ENCODE data around the gene DNM2. TPM values are rescaled to one million over a fixed set of nuclear protein-coding genes. Genes with fewer than 3 reads are reported as not detected.

The DNM2 gene
- total and polyA plus RNA-seq, 9 of the 15 experiments (the other 6 are each of a cell fraction or from before 2014, with no cell fraction given), result 2.2 to 161 (median 72.6) TPM

DNA sequence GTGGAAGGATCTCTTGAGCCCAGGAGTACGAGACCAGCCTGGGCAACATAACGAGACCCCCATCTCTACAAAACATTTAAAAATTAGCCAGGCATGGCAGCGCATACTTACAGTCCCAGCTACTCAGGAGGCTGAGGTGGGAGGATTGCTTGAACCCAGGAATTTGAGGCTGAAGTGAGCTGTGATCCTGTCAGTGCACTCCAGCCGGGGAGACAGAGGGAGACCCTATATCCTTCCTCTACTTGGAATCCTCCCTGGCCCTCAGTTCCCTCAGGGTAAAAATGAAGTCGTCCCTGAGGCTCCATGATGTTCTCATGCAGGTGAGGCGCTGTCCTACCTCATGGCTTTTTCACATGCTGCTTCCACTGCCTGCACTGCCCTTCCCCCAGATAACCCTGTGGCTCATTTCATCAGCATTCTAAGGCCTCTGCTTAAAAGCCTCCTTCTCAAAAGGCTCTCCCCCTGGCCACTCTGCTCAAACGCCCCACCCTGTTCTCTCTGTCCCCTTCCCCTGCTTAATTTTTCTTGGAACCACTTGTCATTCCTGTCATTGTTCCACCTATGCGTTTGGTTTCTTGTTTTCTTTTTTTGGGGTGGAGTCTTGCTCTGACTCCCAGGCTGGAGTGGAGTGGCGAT is 19.2 kb downstream of the DNM2 start (continued):
- TF ChIP-seq POU5F1 (IDR thresholded peaks at IDR 0.05; ENCODE audit: borderline replicate concordance, low read depth, low read length, partially characterized antibody) (no peak), GTF2A2 (tag; IDR thresholded peaks at IDR 0.05) (no peak), ZFP36 (IDR thresholded peaks at IDR 0.05; ENCODE audit: low read depth, low read length, partially characterized antibody) (no peak), ZNF232 (CRISPR knock-in tag; IDR thresholded peaks at IDR 0.05) (no peak), ESRRA (IDR thresholded peaks at IDR 0.05; ENCODE audit: borderline replicate concordance, low read depth) (no peak), PHF20 (IDR thresholded peaks at IDR 0.05; ENCODE audit: partially characterized antibody) (no peak), NCOA6 (IDR thresholded peaks at IDR 0.05) (no peak), XRCC3 (IDR thresholded peaks at IDR 0.05) (no peak), ZFP30 (CRISPR knock-in tag; IDR thresholded peaks at IDR 0.05; ENCODE audit: borderline replicate concordance) (no peak), SRSF1 (IDR thresholded peaks at IDR 0.05; ENCODE audit: low read depth, low read length) (no peak), SREBF2 (CRISPR knock-in tag; IDR thresholded peaks at IDR 0.05) (no peak), SLC30A9 (CRISPR knock-in tag; IDR thresholded peaks at IDR 0.05) (no peak), KDM1A (IDR thresholded peaks at IDR 0.05) (no peak; a peak in 1 of 4 replicates), HLTF (IDR thresholded peaks at IDR 0.05) (no peak), POLR2G (IDR thresholded peaks at IDR 0.05; ENCODE audit: low read depth, low read length) (no peak), GATAD2B (IDR thresholded peaks at IDR 0.05; ENCODE audit: borderline replicate concordance) (no peak), CBFA2T3 (IDR thresholded peaks at IDR 0.05) (no peak), NFXL1 (CRISPR knock-in tag; IDR thresholded peaks at IDR 0.05) (no peak), ZNF175 (CRISPR knock-in tag; IDR thresholded peaks at IDR 0.05; ENCODE audit: low read depth) (no peak), NR3C1 (CRISPR knock-in tag; IDR thresholded peaks at IDR 0.05) (no peak), SMARCA4 (IDR thresholded peaks at IDR 0.05) (peak; percentile 38; the same call in 1 of the 2 replicates), ZNF197 (CRISPR knock-in tag; IDR thresholded peaks at IDR 0.05; ENCODE audit: low read depth) (no peak), NRF1 (conservative IDR thresholded peaks at IDR 0.05 in 1 of 2, IDR thresholded peaks at IDR 0.05 in 1 of 2) (0 out of 4 replicates have a peak, but pooled peaks of 1 of the 2 experiments have one; percentile 6), TAL1 (IDR thresholded peaks at IDR 0.05) (peak; percentile 32; the same call in 1 of the 2 replicates)
- TF ChIP-seq, protein P1, sequence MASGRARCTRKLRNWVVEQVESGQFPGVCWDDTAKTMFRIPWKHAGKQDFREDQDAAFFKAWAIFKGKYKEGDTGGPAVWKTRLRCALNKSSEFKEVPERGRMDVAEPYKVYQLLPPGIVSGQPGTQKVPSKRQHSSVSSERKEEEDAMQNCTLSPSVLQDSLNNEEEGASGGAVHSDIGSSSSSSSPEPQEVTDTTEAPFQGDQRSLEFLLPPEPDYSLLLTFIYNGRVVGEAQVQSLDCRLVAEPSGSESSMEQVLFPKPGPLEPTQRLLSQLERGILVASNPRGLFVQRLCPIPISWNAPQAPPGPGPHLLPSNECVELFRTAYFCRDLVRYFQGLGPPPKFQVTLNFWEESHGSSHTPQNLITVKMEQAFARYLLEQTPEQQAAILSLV (tag; IDR thresholded peaks at IDR 0.05), result no peak
- TF ChIP-seq, protein P2, sequence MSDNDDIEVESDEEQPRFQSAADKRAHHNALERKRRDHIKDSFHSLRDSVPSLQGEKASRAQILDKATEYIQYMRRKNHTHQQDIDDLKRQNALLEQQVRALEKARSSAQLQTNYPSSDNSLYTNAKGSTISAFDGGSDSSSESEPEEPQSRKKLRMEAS (CRISPR knock-in tag; IDR thresholded peaks at IDR 0.05), result no peak
- TF ChIP-seq, protein P3, sequence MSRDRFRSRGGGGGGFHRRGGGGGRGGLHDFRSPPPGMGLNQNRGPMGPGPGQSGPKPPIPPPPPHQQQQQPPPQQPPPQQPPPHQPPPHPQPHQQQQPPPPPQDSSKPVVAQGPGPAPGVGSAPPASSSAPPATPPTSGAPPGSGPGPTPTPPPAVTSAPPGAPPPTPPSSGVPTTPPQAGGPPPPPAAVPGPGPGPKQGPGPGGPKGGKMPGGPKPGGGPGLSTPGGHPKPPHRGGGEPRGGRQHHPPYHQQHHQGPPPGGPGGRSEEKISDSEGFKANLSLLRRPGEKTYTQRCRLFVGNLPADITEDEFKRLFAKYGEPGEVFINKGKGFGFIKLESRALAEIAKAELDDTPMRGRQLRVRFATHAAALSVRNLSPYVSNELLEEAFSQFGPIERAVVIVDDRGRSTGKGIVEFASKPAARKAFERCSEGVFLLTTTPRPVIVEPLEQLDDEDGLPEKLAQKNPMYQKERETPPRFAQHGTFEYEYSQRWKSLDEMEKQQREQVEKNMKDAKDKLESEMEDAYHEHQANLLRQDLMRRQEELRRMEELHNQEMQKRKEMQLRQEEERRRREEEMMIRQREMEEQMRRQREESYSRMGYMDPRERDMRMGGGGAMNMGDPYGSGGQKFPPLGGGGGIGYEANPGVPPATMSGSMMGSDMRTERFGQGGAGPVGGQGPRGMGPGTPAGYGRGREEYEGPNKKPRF (IDR thresholded peaks at IDR 0.05; ENCODE audit: low read depth, low read length), result no peak
- TF ChIP-seq, protein P4, sequence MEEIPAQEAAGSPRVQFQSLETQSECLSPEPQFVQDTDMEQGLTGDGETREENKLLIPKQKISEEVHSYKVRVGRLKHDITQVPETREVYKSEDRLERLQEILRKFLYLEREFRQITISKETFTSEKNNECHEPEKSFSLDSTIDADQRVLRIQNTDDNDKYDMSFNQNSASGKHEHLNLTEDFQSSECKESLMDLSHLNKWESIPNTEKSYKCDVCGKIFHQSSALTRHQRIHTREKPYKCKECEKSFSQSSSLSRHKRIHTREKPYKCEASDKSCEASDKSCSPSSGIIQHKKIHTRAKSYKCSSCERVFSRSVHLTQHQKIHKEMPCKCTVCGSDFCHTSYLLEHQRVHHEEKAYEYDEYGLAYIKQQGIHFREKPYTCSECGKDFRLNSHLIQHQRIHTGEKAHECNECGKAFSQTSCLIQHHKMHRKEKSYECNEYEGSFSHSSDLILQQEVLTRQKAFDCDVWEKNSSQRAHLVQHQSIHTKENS (CRISPR knock-in tag; IDR thresholded peaks at IDR 0.05), result no peak
